Myometrial cell (primary cell): ENCODE data around the gene RNFT1. TPM values are rescaled to one million over a fixed set of nuclear protein-coding genes. Genes with fewer than 3 reads are reported as not detected.

Experiments
- total RNA-seq: library from RNA; depleted of rRNA; stranded (reverse); fragments of >200 nt; gene quantifications from 2 replicates; pipeline ENCODE4 v1.2.3, GENCODE V29; 2015

RNFT1 gene
- 12.7 and 16.5 TPM in 2 replicates for total RNA-seq

GRCh38 chr17:59964482-59965328 is at the start of gene RNFT1:
Gene RNFT1 (minus strand): TSS chr17:59964740. CDS start chr17:59964663, 77 bp downstream.

Other genes with a start within 250 kb of the RNFT1 start
- 4.0 and 5.8 TPM in 2 replicates for gene TUBD1, start 71.8 kb downstream of the RNFT1 start, total RNA-seq
- 26.2 and 29.1 TPM in 2 replicates for gene RPS6KB1, start 71.6 kb downstream of the RNFT1 start, total RNA-seq
- 24.2 and 50.9 TPM in 2 replicates for gene HEATR6, start 114.2 kb upstream of the RNFT1 start, total RNA-seq
- gene CA4, start 185.2 kb upstream of the RNFT1 start, total RNA-seq, result not detected in 2 replicates